Uterus (tissue), 2 donors: ENCODE measurements around the gene HES4.

Experiments used
- POLR2A ChIP-seq, 2 donors: fragments of 450-650 bp; IDR thresholded peaks; one replicate each; pipeline ENCODE4 v1.6.1; 2016; ENCODE audit warnings: antibody characterized with exemption in 2 of 2, mild to moderate bottlenecking in 1 of 2, moderate library complexity in 1 of 2
- TF ChIP-seq, protein P1 (sequence below), 4 experiments: fragments of 200-600 bp in 2 of 4; fragments of 450-650 bp in 2 of 4; sonication (generic) in 2 of 4; IDR thresholded peaks; one replicate each; pipeline ENCODE4 v1.5.1; 2016 to 2019; ENCODE audit warnings: antibody characterized with exemption in 4 of 4, mild to moderate bottlenecking in 2 of 4, moderate library complexity in 1 of 4

DNA sequence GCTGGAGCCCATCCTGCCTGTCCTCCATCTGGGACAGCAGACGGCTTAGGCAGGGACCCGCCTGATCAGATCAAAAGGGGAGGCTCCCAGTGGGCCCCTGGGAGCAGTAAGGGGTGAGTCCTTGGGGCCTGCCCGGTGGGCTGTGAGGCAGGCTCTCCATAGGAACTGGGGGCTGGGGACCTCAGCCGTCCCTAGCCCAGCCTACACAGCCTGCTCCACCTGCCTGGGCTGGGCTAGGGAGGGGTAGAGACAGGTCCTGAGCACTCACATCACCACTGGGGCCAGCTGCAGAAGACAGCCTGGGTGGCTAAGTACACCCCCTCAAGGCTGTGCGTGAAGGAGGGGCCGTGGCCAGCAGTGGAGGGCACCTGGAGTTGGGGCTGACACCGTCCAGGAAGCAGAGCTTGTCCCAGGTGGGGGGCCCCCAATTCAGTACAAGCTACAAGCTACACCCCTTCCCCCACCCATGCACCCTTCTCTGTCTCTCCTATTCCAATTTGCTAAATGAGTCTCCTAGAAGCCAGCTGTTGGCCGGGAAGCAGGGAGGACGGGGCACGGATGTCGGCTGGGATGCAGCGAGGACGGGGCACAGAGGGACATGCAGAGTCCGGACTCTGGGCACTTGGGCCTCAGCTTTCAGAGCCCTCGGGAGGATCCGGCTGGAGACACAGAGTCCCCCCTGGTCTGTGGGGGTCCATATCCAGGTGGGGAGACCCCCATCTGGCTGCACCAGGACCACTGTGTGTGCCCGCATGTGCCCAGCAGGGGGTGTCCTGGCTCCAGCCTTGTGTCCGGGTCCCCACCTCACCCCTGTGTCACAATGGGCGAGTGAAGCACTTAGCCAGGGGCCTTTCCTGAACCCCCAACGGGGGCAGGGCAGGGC lies 15.1 kb upstream of the HES4 start:
- no peak for TF ChIP-seq POLR2A (IDR thresholded peaks at IDR 0.05)
- TF ChIP-seq, protein P1, sequence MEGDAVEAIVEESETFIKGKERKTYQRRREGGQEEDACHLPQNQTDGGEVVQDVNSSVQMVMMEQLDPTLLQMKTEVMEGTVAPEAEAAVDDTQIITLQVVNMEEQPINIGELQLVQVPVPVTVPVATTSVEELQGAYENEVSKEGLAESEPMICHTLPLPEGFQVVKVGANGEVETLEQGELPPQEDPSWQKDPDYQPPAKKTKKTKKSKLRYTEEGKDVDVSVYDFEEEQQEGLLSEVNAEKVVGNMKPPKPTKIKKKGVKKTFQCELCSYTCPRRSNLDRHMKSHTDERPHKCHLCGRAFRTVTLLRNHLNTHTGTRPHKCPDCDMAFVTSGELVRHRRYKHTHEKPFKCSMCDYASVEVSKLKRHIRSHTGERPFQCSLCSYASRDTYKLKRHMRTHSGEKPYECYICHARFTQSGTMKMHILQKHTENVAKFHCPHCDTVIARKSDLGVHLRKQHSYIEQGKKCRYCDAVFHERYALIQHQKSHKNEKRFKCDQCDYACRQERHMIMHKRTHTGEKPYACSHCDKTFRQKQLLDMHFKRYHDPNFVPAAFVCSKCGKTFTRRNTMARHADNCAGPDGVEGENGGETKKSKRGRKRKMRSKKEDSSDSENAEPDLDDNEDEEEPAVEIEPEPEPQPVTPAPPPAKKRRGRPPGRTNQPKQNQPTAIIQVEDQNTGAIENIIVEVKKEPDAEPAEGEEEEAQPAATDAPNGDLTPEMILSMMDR (IDR thresholded peaks at IDR 0.05): peak in 2 of 4 experiments; percentile 8 to 34
